ENCODE results near the gene ALMS1.
A peak's percentile ranks its signal among the peaks of the same experiment; 100 is the strongest.
"Not testable (repeated sequence)": the region's sequence is repeated elsewhere in the genome, so short reads cannot be mapped to it uniquely, and the experiment has no call there.

Gene ALMS1

GRCh38 chr2:73503992-73504570 lies 118.4 kb downstream of the ALMS1 start:
- no peak for DNase-seq (ENCODE audit: low read depth)

GRCh38 chr2:73504850-73505249 lies 119.2 kb downstream of the ALMS1 start:
- DNase-seq (ENCODE audit: low read depth), result not testable (repeated sequence)

- not testable (repeated sequence) for DNase-seq (ENCODE audit: low read depth)
Observed at GRCh38 chr2:73510470-73510869, 124.8 kb downstream of the ALMS1 start.

- peak; percentile 3 for DNase-seq (ENCODE audit: low read depth)
Observed at GRCh38 chr2:73516033-73516432, 130.4 kb downstream of the ALMS1 start.

- no peak for DNase-seq (ENCODE audit: low read depth)
Observed at GRCh38 chr2:73528688-73529087, 143.1 kb downstream of the ALMS1 start.

GRCh38 chr2:73530773-73531172 lies 145.1 kb downstream of the ALMS1 start:
- not testable (repeated sequence) for DNase-seq (ENCODE audit: low read depth)

- DNase-seq (ENCODE audit: low read depth), result no peak
Observed at GRCh38 chr2:73532381-73532780, 146.7 kb downstream of the ALMS1 start.

- no peak for DNase-seq (ENCODE audit: low read depth)
Observed at GRCh38 chr2:73536133-73536840, 150.7 kb downstream of the ALMS1 start.

- DNase-seq (ENCODE audit: low read depth), result peak; percentile 35
Observed at GRCh38 chr2:73560875-73561274, 175.2 kb downstream of the ALMS1 start.

- DNase-seq (ENCODE audit: low read depth), result peak; percentile 32
Observed at GRCh38 chr2:73561422-73561821, 175.8 kb downstream of the ALMS1 start.

GRCh38 chr2:73564986-73565385 lies 179.3 kb downstream of the ALMS1 start:
- DNase-seq (ENCODE audit: low read depth), result no peak

GRCh38 chr2:73566288-73566878 lies 180.7 kb downstream of the ALMS1 start:
- no peak for DNase-seq (ENCODE audit: low read depth)

- DNase-seq (ENCODE audit: low read depth), result no peak
Observed at GRCh38 chr2:73575261-73575660, 189.6 kb downstream of the ALMS1 start.

- DNase-seq (ENCODE audit: low read depth), result no peak
Observed at GRCh38 chr2:73582364-73582763, 196.7 kb downstream of the ALMS1 start.

GRCh38 chr2:73588177-73588576 lies 202.5 kb downstream of the ALMS1 start:
- peak; percentile 8 for DNase-seq (ENCODE audit: low read depth)

GRCh38 chr2:73593680-73594079 lies 208.0 kb downstream of the ALMS1 start:
- DNase-seq (ENCODE audit: low read depth), result no peak

GRCh38 chr2:73594251-73594650 lies 208.6 kb downstream of the ALMS1 start:
- DNase-seq (ENCODE audit: low read depth), result no peak

GRCh38 chr2:73601780-73602179 lies 216.1 kb downstream of the ALMS1 start:
- DNase-seq (ENCODE audit: low read depth), result no peak

- peak; percentile 58 for DNase-seq (ENCODE audit: low read depth)
Observed at GRCh38 chr2:73603099-73603588, 217.5 kb downstream of the ALMS1 start.

GRCh38 chr2:73604589-73604988 lies 219.0 kb downstream of the ALMS1 start:
- DNase-seq (ENCODE audit: low read depth), result not testable (repeated sequence)

GRCh38 chr2:73610111-73610510 lies 224.5 kb downstream of the ALMS1 start:
- DNase-seq (ENCODE audit: low read depth), result peak; percentile 71

- no peak for DNase-seq (ENCODE audit: low read depth)
Observed at GRCh38 chr2:73611193-73611592, 225.6 kb downstream of the ALMS1 start.

GRCh38 chr2:73611867-73612266 lies 226.2 kb downstream of the ALMS1 start:
- DNase-seq (ENCODE audit: low read depth), result peak; percentile 31
